ENCODE measurements around the gene CLIP4.

The CLIP4 gene

GRCh38 chr2:29193681-29194080 is 78.5 kb downstream of the CLIP4 start:
- DNase-seq = no peak

DNA sequence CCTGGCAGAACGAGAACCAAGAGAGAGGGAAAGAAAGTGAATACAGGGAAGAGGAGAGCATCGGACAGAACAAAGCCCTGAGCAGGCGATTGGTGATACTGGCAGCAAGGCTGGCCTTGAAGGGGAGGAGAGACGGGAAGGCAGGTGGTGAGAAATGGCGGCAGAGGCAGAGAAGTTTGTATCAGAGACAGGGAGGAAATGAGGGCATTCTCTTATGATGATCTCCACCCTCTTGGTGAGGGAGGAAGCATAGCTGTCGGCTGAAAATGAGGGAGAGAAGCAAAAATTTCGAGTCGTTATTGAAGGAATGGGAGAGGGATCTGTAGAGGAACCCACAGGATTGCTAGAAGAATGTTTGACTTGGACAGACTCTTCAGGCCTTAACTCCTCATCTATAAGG is 80.6 kb downstream of the CLIP4 start:
- DNase-seq = no peak

DNA sequence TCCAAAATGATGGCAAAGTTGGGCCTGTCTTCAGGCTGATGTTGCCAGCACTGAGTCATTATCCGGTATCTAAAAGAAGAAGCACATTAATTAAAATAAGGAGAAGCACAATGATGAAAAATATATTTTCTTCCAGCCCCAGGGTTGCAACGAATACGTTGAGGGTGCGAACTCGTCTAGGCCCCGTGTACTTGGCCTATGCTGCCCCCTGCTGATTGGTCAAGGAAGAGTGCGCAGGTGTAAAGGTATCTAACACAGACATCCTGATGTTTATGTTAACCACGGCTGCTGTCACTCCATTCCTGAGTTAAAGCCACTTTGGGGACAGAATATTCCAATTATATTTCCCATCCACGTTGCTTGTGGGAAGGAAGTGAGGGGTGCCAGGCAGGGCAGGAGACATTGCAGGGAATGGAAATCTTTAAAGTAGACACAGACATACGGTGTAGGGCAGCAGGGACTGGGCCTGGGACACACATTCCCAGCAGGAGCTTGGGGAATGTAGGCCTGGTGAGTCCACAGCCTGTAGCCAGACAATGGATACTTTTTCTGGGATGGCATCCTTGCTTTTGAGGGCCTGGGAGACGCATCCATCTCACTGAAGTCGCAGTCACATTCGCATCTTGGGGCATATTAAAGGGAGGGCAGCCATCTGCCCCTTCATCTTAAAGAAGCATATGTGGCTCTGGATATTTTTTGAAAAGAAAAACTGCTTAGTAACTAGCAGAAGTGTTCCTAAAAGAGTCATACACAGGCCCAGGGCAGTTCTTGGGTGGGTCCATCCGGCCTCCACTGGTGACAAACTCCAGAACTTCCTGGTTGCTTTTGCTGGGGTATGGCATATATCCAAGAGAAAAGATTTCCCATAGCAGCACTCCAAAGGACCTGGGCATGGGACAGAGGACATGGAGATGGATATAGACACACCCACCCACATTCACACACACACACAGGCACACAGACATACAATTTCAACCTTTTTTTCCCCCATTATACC is 81.9 kb downstream of the CLIP4 start:
- peak; percentile 41 to 77 for DNase-seq

DNA sequence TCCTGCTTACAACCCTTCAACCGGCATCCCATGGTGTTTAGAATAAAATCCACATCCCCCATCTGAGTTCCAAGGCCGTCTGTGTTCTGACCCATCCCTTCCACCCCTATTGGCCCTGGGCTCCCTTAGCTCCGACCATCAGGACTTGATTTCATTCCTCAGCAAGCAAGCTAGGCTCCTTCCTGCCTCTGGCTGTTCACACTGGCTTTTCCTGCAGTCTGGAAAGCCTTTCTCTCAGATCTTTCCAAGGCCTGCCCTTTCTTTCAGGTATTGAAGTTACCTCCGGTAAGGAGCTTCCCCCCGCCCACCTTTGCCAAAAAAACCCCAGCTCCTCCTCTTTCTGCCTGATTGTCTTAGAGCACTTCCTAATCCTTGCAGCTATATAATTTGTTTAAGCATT is 86.8 kb downstream of the CLIP4 start:
- DNase-seq = no peak

DNA sequence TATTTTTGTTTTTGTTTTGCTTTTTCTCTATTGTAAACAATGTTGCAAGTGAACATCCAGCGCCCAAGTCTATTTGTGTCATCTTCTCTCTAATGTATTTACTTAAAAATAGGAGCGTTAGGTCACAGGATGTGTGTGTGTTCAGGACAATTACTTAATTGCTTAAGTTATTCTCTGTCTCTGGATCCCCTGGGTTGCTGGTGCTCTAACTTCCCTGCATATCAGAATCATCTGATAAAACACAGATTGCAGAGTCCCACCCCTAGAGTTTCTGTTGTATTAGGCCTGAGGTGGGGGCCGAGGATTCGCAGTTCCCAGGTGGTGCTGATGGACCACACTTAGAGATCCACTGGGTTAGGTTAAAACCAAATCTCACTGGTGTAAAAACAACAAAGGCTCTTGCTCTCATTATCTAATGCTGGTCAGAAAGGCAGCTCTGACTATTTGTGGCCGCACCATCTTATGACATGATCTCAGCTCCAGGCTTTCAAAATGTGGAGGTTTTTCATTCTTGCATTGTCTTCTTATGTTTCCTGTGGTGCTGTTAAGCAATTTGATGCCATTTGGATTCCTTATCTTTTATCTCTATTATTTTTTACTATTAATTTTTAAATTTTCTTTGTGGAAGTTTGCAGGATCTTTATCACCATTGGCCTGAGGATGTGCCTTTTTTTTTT is 87.7 kb downstream of the CLIP4 start:
- DNase-seq = no peak

DNA sequence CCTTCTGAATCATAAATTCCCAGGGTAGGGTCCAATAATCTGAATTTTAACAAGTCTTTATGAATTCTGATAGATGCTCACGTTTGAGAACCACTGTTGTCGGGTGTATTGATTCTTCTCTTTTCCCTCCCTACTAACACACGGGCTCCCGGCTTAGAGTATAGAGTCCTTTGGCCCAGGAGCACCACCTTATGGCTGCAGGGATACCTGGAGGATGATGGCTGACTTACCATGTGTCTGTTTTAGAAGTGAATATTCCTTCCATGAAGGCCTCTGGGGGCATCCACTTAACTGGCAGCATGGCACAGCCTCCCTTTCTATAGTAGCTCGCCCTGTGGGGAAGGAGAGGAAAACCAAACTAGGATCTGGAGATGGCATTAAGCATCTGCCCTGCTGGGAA is 91.7 kb downstream of the CLIP4 start:
- DNase-seq = peak in 1 of 2 experiments; percentile 28

- peak; percentile 6 to 43 for DNase-seq
These were observed 92.3 kb downstream of the CLIP4 start for GRCh38 chr2:29207352-29208148.

- no peak for DNase-seq
These were observed 94.3 kb downstream of the CLIP4 start for GRCh38 chr2:29209551-29209950.

GRCh38 chr2:29212009-29212408 is 96.8 kb downstream of the CLIP4 start:
- DNase-seq = peak; percentile 58 to 77

DNA sequence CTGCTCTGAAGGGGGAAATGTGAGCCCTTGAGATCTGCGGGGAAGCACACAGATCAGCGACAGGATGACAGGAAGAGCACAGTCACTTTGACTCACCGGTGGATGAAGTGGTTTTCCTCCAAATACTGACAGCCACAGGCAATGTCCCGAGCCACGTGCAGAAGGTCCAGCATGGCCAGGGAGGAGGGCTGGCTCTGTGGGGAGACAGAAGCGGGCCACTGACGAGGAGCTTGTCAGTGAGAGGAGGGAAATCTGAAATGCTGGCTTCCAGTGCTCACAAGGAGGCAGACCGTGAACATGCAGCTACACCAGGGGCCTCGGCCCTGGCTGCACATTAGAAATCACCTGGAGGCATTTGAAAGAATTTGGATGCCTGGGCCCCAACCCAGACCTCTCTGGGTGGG is 98.7 kb downstream of the CLIP4 start:
- no peak for DNase-seq

DNA sequence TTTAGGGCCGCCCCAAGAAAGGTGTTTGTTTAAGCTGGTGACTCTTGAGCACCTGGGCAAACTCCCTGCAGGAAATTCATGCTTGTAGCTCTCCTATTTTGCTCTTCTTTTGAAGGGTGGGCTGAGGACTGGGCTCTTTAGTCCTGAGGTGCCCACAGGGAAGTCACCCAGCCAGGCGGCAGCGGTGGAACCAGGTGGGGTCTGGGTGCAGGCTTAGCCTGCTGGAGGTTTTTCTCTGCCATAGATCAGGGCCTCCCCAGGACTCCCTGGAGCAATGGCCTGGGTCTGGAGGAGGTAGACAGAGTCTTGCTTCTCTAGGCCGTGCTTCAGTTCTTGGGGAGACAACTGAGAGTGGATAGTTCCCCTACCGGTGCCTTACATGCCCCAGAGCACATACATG is 99.9 kb downstream of the CLIP4 start:
- DNase-seq = no peak

DNA sequence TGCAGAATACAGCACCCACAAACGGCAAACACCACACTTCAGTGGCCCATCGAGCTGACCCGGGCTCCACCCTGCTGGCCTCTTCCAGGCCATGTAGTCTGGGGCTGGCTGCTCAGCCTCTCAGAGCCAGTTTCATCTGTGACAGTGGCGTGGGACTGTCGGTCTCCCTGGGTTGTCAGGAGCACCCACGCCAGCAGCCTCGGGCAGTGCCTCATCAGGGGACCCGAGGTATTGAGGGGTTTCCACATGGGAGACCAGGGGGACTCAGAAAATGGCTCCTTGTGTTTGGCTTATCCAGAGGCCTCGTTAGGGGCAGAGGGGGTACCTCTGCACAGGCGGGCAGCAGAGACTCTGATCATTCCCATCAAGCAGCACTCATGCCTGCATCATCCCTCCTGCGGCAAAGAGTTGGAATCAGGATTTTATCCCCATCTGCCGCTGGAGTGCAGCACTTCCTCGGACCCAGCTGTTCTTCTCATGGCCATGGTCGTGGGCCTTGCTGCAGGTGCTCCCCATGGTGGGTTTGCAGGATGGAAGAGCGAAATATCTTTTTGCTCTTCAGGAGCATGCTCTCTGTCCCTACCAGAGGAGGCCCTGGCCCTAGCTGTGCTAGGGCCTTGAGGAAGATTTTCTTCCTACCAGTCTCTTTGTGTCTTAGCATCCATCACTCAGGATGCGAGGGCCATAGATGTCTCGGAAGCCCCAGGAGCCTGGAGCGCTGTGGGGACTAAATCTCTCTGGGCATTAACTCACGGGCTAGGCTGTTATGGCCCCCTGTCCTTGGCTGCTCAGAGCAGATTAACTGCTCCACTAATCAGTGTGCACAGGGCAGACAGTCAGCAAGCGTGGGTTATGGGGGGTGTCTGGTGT is 100.8 kb downstream of the CLIP4 start:
- DNase-seq = peak in 1 of 2 experiments; percentile 55

GRCh38 chr2:29216609-29216909 is 101.3 kb downstream of the CLIP4 start:
- no peak for DNase-seq

DNA sequence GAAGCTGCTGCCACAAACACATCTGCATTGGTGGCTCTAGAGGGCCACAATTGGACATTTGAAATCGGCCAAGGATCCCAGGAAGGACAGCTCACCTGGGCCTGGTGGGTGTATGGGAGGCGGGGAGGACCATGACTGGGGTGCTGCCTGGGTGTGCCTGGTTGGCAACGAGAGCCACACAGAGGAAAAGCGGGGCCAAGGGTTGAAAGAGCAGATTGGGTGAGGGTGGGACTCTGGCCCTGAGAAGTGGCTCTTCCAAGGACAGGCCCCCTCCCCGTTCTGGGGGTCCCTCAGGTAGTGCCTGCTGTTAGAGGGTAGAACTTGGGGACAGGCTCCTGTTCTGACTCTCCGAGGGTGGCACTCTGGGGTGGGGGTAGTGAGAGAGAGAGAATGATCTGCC is 102.9 kb downstream of the CLIP4 start:
- DNase-seq = no peak

GRCh38 chr2:29218550-29219125 is 103.4 kb downstream of the CLIP4 start:
- DNase-seq = no peak

DNA sequence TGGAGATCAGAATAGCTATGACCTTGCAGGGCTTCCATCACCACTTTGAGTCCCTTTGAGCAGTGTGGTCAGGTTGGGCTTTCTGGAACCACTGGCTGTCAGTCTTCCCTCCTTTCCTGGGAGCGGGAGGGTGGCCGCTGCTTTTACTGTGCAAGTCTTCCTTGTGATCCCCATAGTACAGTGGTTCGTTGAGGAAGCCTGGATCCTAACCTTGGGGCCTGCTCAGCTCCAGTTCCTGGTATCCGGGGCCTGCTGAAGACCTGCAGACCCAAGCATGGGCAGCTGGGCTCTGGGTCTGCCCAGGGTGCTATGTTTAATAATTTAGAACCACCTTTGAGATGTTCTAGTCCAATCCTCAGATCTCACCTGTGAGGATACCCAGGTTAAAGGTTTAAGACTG is 104.2 kb downstream of the CLIP4 start:
- no peak for DNase-seq

DNA sequence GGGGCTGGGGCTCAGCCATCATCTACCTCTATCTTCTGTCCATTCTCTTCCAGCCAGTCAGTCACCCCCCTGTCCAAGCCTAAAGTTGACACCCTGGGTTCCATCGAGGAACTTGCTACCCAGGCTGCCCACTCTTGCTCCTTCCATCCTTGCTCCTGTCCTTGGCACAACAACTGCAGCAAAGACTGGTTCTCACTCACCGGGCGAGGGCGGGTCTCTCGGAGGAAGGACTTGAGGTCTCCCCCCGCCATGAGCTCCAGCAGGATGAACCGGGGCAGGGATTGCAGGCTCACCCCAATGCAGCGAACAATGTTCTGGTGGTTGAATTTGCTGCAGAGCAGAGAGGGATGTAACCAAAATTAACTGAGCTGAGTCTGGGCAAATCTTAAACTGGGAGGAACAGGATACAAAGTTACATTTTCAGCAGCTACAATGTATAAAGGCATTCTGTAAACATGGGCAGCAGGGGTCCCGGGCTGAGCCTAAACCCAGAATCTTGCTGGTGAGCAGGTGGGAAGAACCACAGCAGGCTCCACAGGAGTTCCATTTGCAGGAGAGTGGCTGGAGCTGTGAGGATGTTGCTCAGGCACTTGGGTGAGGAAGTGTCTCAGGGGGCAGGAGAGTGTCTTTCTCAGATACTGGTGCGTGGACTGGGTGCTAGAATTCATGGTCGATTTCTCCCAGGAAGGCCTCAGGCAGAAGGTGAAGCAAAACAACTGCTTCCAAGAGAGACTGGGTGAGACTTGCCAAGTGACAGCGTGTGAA is 105.5 kb downstream of the CLIP4 start:
- no peak for DNase-seq

DNA sequence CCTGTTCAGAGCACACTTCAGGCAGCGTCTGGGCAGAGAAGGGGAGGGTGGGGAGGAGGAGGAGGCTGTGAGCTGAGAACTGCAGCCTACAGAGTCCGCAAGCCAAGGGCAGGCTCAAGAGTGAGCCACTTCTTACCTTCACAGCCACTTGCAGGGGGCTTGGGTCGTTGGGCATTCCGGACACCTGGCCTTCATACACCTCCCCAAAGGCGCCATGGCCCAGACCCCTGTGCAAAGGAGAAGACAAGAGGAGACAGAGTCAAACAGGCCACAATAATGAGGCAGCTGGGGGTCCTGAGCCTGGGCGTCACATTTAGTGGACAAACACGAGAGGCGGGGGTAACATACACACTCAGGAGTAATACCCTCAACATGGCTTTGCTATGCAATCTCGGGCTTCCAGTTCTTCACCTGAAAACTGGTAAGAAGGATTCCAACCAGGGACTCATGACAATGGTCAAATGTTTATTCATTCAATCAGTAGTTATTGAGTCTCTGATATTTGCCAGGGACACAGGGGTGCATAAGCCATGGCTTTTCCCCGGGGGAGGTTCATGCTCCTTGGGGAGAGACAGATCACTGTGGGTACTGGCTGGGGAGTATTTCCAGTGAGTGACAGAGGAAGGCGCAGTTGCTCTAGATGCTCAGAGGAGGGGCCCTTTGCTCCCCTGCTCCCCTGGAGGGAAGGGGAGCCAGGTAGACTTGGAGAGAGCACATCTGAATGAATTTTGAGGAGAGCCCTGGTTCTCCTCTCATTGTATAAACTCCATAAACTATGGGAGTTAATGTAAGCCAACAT is 107.4 kb downstream of the CLIP4 start:
- DNase-seq = no peak

DNA sequence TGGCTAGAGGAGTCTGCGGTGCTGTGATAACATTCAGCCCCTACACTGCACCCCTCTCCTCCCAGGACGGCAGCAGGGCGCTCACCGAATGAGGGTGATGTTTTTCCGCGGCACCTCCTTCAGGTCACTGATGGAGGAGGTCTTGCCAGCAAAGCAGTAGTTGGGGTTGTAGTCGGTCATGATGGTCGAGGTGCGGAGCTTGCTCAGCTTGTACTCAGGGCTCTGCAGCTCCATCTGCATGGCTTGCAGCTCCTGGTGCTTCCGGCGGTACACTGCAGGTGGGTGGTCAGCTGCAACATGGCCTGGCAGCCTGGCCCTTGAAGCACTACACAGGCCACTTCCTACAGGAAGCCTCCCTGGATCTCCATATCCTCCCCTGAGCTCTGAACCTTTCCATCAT is 108.0 kb downstream of the CLIP4 start:
- DNase-seq = no peak
